GM18507 (cell line): ENCODE data around the gene TPP2.
A peak's percentile ranks its signal among the peaks of the same experiment; 100 is the strongest.

Experiments
- DNase-seq: peaks from one replicate; pipeline ENCODE4 v3.0.0; 2011; ENCODE audit warnings: low read depth; ENCODE audit not compliant: insufficient read length; ENCODE audit errors: extremely low spot score
- FAIRE-seq: peaks from 2 replicates; lab custom pipeline; 2011; peaks lifted over from hg19 to GRCh38; lab: Jason Lieb, UNC

Gene TPP2

DNA sequence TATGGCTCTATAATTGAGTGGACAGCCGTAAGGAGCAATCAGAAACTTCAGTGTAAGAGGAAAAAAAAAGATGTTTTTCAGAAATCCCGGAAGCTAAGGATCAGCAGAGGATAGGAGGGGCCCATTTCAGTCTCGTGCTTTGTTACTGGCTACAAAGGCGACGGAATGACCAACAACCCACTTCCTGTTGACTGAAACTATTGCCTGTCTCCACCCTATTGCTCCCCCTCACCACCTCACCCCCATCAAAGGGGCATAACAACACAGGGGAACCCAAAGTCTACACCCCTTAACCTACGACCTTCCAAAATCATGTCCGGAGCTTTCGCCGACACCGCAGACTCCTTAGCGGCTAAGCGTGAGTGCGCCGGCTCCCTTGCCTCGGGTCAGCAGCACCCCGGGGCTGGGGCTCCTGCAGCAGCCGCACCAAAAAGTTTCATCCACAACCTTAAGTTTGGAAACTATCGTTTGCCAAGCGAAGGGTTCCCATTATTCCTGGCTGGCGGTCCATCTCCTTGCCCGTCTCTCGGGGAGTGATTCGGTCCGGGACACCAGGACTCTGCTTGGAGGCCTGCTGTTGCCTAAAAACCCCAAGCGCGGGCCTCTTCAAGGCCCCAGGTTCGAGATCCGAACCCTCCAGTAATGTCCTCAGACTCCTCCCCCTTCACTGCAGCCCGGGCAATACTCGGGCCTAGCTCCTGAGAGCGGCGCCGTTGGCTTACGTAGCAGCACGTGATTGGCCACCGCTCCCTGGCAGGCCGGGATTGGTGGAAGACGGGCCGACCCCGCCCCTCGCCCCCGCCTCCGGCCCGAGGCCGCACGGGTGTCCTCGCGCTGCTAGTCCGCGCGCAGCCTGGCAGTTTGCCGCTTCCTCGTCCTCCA lies at the start of gene TPP2:
Gene TPP2 (plus strand): TSS at position 840 of the 882 bp plus-strand sequence. CDS start 53 bp downstream, outside the sequence.
- peak; percentile 99 for DNase-seq
- peak; percentile 98 for FAIRE-seq

- DNase-seq (no peak), FAIRE-seq (no peak)
Observed at GRCh38 chr13:102548811-102549210, 48.0 kb upstream of the TPP2 start.

DNA sequence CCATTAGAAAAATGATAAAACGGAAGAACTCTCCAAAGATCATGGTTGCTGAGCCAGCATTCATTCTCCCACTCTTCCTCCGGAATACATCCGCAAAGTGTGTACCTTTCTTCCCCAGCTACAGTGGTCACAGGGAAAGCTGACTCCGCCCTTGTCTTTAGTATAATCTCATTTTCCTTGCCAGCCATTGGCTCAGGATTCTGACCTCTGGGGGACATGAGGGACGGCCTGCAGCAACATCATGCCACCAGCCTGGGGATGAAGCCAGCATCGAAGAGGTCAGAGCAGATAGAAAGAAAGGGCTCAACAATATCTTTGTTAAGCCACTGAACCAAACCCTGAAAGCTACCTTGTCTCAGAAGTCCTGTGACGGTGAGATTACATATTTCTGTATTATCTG lies 46.3 kb upstream of the TPP2 start:
- no peak for DNase-seq
- no peak for FAIRE-seq

GRCh38 chr13:102555914-102556553 lies 40.8 kb upstream of the TPP2 start:
- FAIRE-seq (peak; percentile 79), DNase-seq (no peak)

DNA sequence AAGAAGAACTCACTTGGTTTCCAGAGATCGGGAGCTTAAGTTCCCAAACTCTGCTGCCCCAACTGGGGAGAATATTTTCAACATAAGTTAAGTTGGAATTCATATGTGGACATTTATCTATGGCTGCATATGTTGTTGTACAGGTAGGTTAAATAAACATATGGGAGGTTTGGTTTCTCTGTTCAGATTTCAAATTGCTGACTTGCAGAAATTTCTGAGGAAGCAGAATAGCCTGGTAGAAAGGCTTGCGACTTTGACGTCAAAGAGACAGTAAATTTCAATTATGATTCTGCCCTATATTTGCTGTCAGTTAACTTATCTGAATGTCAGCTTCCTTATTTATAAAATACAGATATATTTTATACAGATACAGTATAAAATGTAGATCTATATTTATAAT lies 40.0 kb upstream of the TPP2 start:
- FAIRE-seq = no peak
- DNase-seq = no peak

DNA sequence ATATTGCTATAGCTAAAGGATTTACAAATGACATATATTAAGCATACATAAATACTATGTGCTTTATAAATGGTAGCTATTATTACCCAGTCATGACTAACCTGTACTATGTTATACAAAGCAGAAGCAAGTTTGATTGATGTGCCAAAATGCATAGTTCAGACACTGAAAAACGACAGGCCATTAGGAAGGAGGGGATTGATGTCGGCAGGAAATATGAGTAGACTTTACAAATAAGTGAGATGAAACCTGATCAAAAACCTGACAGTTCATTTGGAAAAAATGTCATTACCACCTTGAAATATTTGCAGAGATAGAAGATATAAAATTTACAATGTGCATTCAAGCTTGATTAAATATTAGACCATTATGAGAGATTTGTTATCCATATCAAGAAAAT lies 38.8 kb upstream of the TPP2 start:
- no peak for FAIRE-seq
- no peak for DNase-seq

DNA sequence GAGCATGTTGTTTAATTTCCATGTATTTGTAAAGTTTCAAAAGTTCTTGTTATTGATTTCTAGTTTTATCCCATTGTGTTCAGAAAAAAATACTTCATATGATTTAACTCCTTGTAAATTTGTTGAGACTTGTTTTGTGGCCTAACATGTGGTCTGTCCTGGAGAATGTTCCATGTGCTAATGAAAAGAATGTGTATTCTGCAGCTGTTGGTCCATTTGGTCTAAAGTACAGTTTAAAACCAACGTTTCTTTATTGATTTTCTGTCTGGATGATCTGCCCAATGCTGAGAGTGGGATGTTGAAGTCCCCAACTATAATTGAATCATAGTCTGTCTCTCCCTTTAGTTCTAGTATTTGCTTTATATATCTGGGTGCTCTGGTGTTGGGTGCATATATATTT lies 34.9 kb upstream of the TPP2 start:
- FAIRE-seq (no peak), DNase-seq (no peak)

GRCh38 chr13:102563267-102563666 lies 33.5 kb upstream of the TPP2 start:
- FAIRE-seq = no peak

GRCh38 chr13:102564564-102564963 lies 32.2 kb upstream of the TPP2 start:
- FAIRE-seq = no peak
- DNase-seq = no peak

More at GRCh38 chr13:102563267-102563666, 33.5 kb upstream of the TPP2 start:
- no peak for DNase-seq

DNA sequence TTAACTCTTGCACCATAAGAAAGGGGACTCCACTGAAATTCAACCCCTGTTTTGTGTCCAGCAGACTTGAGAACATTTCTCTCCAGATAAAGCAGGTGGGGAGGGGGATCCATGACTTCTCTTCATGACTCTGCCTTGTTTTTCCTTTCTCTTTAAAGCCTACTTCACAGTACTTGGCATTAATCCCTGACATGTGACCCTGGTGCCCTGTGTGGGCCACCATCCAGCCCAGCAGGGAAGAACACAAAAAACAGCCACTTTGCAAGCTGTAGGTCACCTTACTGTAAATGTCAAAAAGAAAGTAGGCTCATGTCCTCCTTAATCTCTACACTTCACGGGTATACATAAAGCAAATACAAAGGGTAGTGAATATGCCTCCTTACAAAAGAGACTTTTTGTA lies 30.3 kb upstream of the TPP2 start:
- FAIRE-seq (no peak), DNase-seq (no peak)

GRCh38 chr13:102567857-102568256 lies 28.9 kb upstream of the TPP2 start:
- DNase-seq (no peak), FAIRE-seq (no peak)

- FAIRE-seq (no peak), DNase-seq (no peak)
Observed at GRCh38 chr13:102569488-102569887, 27.3 kb upstream of the TPP2 start.

DNA sequence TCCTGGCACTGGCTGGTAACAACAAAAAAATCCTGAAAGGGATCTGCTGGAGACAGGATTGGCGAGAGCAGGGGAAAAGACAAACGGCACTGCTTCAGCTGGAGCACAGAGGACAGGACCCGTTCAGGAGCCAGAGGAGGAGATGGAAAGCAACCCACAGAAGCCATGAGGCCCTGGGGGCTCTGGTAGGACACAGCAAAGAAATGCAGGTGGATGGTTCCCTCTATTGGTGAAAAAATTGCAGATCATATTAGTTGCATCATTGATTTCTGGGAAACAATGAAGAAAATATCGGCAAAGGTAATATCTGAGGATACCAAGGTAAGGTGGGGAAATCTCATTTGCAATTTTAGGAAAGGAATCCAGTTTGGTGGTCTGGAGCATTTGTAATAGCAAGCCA lies 25.7 kb upstream of the TPP2 start:
- FAIRE-seq (no peak), DNase-seq (no peak)

GRCh38 chr13:102572323-102572722 lies 24.5 kb upstream of the TPP2 start:
- FAIRE-seq = no peak
- DNase-seq = no peak

DNA sequence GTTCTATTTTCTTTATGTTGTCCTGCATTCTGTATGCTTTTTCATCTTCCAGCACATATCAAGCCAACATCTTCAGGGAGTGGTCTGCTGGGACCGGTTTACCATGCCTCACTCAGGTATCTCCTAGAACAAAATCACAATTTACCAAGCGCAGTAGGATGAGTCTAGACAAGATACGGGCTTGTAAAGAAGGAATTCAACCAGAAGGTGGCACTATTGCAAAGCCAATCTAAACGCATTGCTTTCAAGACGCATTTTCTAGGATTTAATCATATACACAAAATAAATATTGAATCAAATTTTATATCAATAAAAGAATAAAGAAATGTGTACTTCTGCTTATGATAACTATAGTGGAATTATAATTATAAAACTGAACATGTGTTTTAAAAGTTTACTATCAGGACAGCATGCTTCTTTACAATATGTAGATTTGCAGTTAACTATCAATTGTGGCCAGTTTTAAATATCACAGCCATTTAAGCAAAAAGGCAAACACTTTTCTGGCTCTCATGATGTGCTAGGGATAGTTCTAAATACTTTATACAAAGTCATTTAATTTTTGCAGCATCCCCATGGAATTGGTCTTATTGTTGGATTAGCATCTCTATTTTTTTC lies 16.1 kb upstream of the TPP2 start:
- FAIRE-seq (peak; percentile 89), DNase-seq (no peak)

DNA sequence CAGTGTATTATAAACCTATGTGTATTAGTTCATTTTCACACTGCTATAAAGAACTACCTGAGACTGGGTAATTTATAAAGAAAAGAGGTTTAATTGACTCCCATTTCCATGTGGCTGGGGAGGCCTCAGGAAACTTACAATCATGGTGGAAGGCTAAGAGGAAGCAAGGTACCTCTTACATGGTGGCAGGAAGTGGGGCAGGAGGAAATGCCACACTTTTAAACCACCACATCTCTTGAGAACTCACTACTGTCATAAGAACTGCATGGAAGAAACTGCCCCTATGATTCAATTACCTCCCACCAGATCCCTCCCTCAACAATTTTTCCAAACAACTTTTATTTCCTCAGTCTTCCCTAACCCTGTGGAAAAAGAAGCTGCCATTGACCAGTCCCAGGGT lies 14.5 kb upstream of the TPP2 start:
- no peak for FAIRE-seq
- no peak for DNase-seq

GRCh38 chr13:102584434-102584833 lies 12.4 kb upstream of the TPP2 start:
- no peak for DNase-seq
- FAIRE-seq = peak; percentile 57

DNA sequence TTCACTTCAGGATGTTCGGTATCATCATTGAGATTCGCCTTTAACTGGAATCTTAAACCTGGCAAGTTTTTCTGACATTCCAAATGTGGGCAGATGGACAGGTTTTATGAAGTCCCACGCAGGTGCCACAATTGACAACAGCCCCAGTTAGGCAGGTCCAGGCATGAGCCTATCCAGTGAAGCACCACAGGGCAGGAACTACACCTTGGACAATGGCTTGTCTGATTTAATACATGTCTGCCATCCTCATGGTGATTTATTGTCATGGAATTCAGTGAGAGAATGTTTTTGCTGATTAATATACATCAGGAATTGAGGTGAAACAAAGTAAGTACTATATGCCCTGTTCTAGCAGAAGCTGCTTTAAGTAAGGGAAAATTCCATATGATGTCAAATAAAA lies 10.2 kb upstream of the TPP2 start:
- no peak for FAIRE-seq
- no peak for DNase-seq

- FAIRE-seq (no peak), DNase-seq (no peak)
Observed at GRCh38 chr13:102587916-102588315, 8.9 kb upstream of the TPP2 start.

DNA sequence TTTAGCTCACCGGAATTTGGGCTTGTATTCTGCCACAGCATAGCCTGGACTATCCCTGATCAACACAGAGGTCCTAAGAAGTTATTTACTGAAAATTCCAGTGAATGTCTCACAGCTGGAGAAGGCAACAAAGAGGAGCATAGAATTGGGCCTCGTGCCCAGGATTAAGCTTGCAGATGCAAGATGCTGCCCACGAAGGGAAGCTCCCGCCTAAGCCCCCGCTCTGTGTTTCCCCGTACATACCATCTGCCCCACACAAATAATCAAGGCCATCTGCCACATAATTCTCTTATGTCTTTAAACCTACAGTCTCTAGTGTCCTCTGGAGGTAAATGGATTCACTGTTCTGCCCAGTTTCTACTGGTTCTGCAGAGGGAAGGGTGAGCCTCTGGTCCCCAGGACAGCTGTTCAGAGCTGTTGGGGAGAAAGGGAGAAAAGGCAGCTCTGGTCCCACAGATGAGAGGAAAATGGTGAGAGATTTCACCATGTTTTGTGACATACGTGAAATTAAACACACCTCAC lies 7.4 kb upstream of the TPP2 start:
- no peak for FAIRE-seq
- no peak for DNase-seq
